RWPE1 (cell line): ENCODE measurements around the gene SCN7A.

ENCODE experiments used
- CTCF ChIA-PET: fragments of 350-600 bp; sonication (Branson Sonifier 250); formaldehyde crosslinking; extraction: SDS; loops from one replicate; lab custom pipeline; 2021; lab: Yijun Ruan, JAX
- POLR2A ChIA-PET: fragments of 400-600 bp; formaldehyde crosslinking; extraction: SDS; loops from one replicate; lab custom pipeline; 2020; ENCODE audit warnings: antibody characterized with exemption; ENCODE audit not compliant: low non-redundant PET; lab: Yijun Ruan, JAX
- DNase-seq: peaks from one replicate; pipeline ENCODE4 v3.0.0; 2012; ENCODE audit warnings: low spot score
- H3K27ac ChIP-seq: fragments of 450-650 bp; 2 replicates; pipeline ENCODE4 v1.5.1; 2017
- TF ChIP-seq, protein P1 (sequence below): fragments of 450-650 bp; conservative IDR thresholded peaks from 2 replicates; pipeline ENCODE4 v1.5.1; 2017; ENCODE audit warnings: low read depth, mild to moderate bottlenecking

SCN7A gene

GRCh38 chr2:166440313-166440712 lies 53.7 kb downstream of the SCN7A start:
- ChIA-PET POLR2A (no interaction called here), CTCF (no interaction called here)
- no peak for DNase-seq
- no peak overlapping the region for H3K27ac ChIP-seq
- TF ChIP-seq, protein P1, sequence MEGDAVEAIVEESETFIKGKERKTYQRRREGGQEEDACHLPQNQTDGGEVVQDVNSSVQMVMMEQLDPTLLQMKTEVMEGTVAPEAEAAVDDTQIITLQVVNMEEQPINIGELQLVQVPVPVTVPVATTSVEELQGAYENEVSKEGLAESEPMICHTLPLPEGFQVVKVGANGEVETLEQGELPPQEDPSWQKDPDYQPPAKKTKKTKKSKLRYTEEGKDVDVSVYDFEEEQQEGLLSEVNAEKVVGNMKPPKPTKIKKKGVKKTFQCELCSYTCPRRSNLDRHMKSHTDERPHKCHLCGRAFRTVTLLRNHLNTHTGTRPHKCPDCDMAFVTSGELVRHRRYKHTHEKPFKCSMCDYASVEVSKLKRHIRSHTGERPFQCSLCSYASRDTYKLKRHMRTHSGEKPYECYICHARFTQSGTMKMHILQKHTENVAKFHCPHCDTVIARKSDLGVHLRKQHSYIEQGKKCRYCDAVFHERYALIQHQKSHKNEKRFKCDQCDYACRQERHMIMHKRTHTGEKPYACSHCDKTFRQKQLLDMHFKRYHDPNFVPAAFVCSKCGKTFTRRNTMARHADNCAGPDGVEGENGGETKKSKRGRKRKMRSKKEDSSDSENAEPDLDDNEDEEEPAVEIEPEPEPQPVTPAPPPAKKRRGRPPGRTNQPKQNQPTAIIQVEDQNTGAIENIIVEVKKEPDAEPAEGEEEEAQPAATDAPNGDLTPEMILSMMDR, result no peak

GRCh38 chr2:166439078-166439477 lies 55.0 kb downstream of the SCN7A start:
- no peak overlapping the region for H3K27ac ChIP-seq
- ChIA-PET POLR2A (no interaction called here), CTCF (interaction anchor here (0.6 kb wide), 1 partner anchor 45 kb away, joined by 3 read pairs; no protein-coding TSS in a partner anchor)
- TF ChIP-seq, protein P1, result no peak
- DNase-seq, result no peak

GRCh38 chr2:166436976-166437375 lies 57.1 kb downstream of the SCN7A start:
- no peak overlapping the region for H3K27ac ChIP-seq
- ChIA-PET POLR2A (no interaction called here), CTCF (no interaction called here)
- TF ChIP-seq, protein P1, result no peak
- no peak for DNase-seq

GRCh38 chr2:166436189-166436588 lies 57.9 kb downstream of the SCN7A start:
- POLR2A ChIA-PET, result no interaction called here
- CTCF ChIA-PET, result no interaction called here
- no peak for DNase-seq
- no peak overlapping the region for H3K27ac ChIP-seq
- TF ChIP-seq, protein P1, result no peak

DNA sequence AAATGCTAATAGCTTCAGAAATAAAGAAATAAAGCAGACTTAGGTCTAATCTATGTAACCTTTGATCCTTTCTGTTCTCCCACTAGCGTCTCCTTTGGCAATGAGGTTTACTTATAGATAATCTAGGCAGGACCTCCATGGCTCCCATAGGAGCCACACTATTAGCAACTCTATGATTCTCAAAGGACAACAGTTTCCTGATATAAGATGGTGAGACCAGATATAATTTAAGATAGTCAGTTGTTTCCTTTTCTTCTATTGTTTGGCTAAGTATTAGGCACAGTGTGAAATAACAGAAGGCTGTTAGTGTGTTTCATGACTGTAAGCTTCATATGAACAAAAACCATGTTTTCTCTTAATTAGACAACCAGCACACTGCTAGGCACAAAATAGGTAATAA lies 59.6 kb downstream of the SCN7A start:
- no peak overlapping the region for H3K27ac ChIP-seq
- TF ChIP-seq, protein P1, result no peak
- no peak for DNase-seq
- CTCF ChIA-PET, result interaction anchor here (0.7 kb wide), 1 partner anchor 307 kb away, joined by 3 read pairs; the partner anchor contains the start of gene SCN1A
- POLR2A ChIA-PET, result no interaction called here

GRCh38 chr2:166433457-166433856 lies 60.6 kb downstream of the SCN7A start:
- DNase-seq, result no peak
- ChIA-PET POLR2A (no interaction called here), CTCF (no interaction called here)
- H3K27ac ChIP-seq, result no peak overlapping the region
- TF ChIP-seq, protein P1, result no peak
